ENCODE measurements around the gene IRX4.

GRCh38 chr5:1871441-1871840, 11.3 kb downstream of the IRX4 start:
- TF ChIP-seq POLR2A (IDR thresholded peaks at IDR 0.05) (no peak), POLR2AphosphoS5 (IDR thresholded peaks at IDR 0.05) (no peak)
- TF ChIP-seq, protein P1, sequence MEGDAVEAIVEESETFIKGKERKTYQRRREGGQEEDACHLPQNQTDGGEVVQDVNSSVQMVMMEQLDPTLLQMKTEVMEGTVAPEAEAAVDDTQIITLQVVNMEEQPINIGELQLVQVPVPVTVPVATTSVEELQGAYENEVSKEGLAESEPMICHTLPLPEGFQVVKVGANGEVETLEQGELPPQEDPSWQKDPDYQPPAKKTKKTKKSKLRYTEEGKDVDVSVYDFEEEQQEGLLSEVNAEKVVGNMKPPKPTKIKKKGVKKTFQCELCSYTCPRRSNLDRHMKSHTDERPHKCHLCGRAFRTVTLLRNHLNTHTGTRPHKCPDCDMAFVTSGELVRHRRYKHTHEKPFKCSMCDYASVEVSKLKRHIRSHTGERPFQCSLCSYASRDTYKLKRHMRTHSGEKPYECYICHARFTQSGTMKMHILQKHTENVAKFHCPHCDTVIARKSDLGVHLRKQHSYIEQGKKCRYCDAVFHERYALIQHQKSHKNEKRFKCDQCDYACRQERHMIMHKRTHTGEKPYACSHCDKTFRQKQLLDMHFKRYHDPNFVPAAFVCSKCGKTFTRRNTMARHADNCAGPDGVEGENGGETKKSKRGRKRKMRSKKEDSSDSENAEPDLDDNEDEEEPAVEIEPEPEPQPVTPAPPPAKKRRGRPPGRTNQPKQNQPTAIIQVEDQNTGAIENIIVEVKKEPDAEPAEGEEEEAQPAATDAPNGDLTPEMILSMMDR (IDR thresholded peaks at IDR 0.05 in 8 of 11, conservative IDR thresholded peaks at IDR 0.05 in 3 of 11), result no peak

Measured in spleen (tissue), 7 donors.